ENCODE results near the gene FAM222B.

GRCh38 chr17:28881533-28882056 is 39.0 kb upstream of the FAM222B start:
- TF ChIP-seq ZBTB40 (IDR thresholded peaks at IDR 0.05) (no peak), ZBTB40 (CRISPR knock-in tag; IDR thresholded peaks at IDR 0.05) (no peak), FOXA1 (IDR thresholded peaks at IDR 0.05; ENCODE audit: borderline replicate concordance) (no peak), SAFB2 (IDR thresholded peaks at IDR 0.05; ENCODE audit: borderline replicate concordance, low read depth, low read length, severe bottlenecking) (no peak), RCOR1 (IDR thresholded peaks at IDR 0.05; ENCODE audit: borderline replicate concordance in 1 of 2, low read depth in 2 of 2, low read length in 2 of 2) (no peak), FOXM1 (IDR thresholded peaks at IDR 0.05; ENCODE audit: low read depth) (no peak), FOXM1 (CRISPR knock-in tag; IDR thresholded peaks at IDR 0.05; ENCODE audit: low read depth) (no peak), SIN3A (IDR thresholded peaks at IDR 0.05; ENCODE audit: borderline replicate concordance in 2 of 2, control insufficient read depth in 1 of 2, low read depth in 2 of 2, low read length in 2 of 2) (no peak), NONO (IDR thresholded peaks at IDR 0.05; ENCODE audit: low read depth in 2 of 2, low read length in 1 of 2) (no peak), ATF3 (IDR thresholded peaks at IDR 0.05) (no peak), ATF3 (CRISPR knock-in tag; conservative IDR thresholded peaks at IDR 0.05) (no peak)

Measured in K562 (cell line).